GM18519 (cell line): ENCODE measurements around the gene RRP1.
"Not testable (repeated sequence)": the region's sequence is repeated elsewhere in the genome, so short reads cannot be mapped to it uniquely, and the experiment has no call there.

Source experiments
- ATAC-seq: cut with Tn5 transposase; IDR thresholded peaks from one replicate; pipeline ENCODE4 v1.9.1; 2021; ENCODE audit warnings: mild to moderate bottlenecking, moderate library complexity; ENCODE audit not compliant: unreplicated experiment, low FRiP score

RRP1 gene

DNA sequence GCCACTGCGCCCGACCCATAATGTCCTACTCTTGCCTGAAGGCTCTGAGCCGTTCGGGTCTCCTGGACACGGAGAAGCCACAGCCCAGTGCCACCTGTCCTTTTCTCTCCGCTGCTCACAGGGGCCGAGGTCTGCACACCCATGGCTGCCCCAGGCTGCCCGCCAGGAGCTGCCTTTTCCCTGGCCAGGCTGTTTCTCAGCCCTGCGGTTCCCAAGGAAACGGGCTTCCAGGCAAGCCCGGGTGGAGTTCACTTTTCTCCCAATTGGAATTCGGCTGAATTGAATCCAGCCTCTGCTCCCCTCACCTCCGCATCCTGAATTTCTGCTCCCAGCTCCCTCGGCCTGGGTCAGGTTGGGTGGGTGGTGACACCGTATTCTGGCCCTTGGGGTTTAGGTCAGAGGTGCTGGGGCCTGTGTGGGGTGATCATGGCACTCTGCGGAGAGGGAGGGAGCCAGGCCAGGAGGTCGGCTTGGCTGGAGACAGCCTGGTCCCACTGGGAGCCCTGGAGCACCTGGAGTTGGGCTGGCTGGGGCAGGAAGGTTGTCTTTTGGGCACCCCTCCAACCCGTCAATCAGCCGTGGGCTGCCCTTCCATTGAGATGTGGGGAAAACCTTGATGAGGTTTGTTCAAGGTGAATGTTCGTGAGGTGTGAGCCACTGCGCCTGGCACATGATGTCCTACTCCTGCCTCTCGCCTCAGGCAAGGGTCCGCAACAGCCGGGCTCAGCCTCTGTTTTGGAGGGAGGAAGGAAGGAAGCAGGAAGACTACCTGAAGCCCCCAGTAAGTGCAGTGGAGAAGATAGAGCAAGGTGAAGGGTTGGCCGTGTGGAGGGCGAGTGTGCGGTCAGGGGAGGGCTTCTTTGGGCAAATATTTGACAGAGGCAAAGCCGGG is 25.1 kb downstream of the RRP1 start:
- ATAC-seq, result no peak

DNA sequence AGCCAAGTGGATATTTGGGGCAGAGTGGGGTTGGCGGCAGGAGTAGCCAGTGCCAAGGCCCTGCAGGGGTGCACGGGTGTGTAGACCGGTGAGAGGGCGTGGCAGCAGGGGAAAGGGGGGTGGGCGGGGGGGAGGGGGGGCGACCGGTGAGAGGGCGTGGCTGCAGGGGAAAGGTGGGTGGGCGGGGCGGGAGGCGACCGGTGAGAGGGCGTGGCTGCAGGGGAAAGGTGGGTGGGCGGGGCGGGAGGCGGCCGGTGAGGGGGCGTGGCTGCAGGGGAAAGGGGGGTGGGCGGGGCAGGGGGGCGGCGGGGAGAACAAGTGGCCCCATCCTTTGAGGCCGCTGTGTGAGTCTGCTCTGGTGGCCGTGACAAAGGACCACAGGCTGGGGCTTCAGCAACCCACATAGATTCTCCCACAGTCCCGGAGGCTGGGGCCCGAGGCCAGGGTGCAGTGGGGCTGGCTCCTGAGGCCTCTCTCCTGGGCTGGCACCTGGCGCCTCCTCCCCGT is 25.8 kb downstream of the RRP1 start:
- no peak for ATAC-seq

DNA sequence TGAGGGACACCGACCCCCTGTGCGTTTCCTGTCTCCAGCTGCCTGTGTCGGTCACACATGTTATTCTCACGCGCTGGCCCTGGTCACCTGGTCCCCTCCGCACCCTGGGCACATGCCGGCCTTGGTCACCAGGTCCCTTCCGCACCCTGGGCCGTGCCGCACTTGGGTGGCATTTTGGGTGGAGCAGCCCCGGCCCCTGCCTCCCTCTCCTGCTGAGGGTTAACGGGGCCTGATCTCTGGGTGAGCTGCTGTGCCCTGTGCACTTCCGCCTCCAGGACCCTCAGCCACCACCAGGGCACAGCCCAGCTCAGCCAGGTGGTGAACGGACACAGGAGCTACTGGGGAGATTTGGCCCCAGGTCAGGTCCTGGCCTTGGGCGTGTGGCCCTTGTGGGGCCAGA is 26.6 kb downstream of the RRP1 start:
- no peak for ATAC-seq

DNA sequence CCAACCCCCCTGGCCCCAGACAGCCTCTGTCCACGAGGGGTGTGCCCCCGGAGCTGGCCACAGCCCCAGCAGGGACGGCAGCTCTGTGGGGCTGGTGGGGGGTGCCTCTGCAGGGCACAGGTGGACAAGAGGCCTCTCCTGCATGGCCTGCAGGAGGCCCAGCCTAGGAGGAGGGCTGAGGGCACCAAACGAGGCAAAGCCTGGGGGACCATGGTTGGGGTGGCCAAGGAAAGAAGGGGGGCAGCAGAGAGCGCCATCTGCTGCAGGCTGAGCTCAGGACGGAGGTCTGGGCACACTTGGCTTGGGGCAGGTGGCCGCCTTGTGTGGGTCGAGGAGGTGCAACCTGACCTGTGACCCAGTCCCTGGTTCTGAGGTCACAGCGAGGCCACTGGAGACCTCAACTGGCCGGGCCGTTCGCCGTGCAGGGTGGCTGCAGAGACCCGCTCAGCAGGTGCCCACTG is 27.3 kb downstream of the RRP1 start:
- no peak for ATAC-seq

DNA sequence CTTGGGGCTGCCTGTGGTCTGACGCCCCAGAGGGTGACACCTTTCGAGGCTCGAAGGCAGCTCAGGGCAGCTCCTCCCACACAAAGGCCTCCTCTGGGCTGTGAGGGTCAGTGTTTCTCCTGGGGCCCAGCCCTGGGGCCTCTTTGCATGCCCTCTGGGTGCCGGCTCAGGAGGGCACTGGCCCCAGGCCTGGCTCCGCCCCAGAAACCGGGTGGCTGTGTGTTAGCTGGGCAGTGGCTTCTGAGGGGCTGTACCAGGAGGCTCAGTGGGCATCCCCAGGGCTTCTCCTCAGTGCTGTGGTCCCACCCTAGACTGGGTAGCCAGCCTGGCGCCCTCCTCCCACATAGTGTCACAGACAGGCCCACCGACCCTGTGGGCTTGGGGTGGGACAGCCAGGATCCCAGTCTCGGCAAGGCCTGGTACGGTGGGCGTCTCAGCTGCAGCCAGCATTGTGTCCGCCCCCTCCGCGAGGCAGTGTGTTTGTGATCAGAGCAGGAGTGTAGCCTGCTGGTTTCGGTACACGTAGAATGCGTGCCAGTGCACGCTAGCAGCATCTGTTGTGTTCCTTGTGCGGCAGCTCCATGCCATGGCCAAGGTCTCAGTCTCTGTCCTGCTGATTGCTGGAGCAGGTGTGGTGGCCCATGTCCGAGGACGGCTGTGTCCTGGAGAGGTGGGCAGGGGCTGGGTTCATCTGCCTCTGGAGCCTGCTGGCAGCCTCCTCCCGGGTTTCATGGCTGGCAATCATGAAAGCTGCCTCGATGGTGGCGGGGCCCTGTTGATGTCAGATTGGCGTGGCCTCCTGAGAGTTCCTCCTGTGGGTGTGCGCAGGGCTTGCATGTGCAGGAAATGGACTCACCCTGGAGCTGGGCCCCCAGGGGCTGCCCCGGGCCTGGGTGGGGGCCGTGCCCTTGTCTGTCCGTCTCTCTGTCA is 28.0 kb downstream of the RRP1 start:
- ATAC-seq, result no peak

DNA sequence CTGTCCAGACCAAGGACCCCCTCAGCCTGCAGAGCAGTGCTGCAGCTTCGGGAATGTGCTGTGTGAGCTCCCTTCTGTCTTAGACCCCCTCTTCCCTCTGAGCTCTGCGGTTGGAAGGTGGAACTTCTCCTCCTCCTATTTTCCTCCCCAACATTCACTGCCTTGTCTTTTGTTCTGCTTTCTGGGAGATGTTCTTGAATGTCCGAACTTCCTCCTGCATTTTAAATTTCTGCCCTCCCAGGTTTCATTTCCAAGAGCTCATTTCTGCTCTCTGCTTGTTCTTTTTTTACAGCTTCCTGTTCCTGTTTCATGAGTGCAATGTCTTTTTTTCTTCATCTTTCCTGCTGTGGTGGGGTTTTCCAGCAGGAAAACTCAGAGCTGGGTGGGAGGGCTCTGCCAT is 29.3 kb downstream of the RRP1 start:
- no peak for ATAC-seq

DNA sequence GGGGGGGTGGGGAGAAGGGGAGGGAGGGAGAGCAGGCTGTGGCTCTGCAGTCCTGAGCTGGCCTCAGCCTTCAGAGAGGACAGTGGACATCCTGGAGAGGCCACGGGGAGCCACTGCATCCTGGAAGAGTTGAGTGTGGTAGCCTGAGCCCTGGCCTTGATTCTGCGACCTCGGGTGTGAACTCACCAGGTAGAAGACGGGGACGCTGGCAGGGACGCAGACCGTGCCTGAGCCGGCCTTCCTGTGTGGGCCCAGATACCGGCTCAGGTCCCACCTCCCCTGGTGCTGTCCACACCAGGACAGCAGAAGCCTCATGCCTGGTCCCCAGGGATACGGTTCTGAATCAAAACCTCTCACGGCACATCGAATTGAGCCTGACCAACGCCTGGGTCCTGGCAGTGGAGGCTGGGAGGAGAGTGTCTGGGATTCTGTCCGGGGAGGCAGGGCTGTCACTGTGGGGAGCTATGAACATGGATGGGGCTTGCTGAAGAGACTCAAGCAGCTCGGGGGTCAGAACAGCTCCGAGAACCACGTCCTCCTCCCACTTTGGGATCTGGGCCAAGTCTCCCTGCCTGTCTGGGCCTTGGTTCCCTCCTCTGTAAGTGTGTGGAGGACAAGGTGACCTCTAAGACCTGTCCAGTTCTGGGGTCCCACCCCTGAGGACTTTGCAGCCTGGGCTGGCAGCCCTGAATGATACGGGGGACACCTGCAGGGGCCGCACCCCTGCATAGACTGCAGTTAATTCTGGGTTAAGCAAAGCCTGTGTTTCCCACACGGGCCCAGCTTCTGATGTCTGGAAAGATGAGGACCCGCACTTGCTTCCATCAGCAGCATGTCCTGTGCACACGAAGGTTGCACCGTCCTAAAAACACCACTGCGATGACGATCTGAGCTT is 30.4 kb downstream of the RRP1 start:
- no peak for ATAC-seq

DNA sequence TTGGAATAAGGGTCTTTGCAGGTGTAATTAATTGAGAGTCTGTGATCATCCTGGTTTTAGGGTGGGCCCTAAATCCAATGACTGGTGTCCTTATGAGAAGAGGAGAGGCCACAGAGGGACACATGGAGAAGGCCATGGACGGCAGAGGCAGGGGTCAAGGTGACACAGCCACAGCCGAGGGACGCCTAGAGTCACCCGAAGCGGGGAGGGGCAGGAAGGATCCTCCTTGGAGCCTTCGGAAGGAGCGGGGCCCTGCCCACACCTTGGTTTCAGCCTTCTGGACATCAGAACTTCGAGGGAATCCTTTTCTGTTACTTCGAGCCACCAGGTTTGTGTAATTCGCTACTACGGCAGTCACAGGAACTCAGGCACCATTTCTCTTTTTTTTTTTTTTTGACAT is 31.1 kb downstream of the RRP1 start:
- no peak for ATAC-seq

DNA sequence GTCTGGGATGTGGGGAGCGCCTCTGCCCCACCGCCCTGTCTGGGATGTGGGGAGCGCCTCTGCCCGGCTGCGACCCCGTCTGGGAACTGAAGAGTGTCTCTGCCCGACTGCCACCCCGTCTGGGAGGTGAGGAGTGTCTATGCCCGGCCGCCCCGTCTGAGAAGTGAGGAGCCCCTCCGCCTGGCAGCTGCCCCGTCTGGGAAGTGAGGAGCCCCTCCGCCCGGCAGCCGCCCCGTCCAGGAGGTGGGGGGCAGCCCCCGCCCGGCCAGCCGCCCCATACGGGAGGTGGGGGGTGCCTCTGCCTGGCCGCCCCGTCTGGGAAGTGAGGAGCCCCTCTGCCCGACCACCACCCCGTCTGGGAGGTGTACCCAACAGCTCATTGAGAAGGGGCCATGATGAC is 32.8 kb downstream of the RRP1 start:
- not testable (repeated sequence) for ATAC-seq

DNA sequence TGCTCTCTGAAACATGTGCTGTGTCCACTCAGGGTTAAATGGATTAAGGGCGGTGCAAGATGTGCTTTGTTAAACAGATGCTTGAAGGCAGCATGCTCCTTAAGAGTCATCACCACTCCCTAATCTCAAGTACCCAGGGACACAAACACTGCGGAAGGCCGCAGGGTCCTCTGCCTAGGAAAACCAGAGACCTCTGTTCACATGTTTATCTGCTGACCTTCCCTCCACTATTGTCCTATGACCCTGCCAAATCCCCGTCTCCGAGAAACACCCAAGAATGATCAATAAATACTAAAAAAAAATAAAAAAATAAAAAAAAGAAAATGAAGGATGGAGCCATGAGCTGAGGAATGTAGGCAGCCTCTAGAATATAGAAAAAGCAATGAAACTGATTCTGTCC is 33.4 kb downstream of the RRP1 start:
- not testable (repeated sequence) for ATAC-seq

DNA sequence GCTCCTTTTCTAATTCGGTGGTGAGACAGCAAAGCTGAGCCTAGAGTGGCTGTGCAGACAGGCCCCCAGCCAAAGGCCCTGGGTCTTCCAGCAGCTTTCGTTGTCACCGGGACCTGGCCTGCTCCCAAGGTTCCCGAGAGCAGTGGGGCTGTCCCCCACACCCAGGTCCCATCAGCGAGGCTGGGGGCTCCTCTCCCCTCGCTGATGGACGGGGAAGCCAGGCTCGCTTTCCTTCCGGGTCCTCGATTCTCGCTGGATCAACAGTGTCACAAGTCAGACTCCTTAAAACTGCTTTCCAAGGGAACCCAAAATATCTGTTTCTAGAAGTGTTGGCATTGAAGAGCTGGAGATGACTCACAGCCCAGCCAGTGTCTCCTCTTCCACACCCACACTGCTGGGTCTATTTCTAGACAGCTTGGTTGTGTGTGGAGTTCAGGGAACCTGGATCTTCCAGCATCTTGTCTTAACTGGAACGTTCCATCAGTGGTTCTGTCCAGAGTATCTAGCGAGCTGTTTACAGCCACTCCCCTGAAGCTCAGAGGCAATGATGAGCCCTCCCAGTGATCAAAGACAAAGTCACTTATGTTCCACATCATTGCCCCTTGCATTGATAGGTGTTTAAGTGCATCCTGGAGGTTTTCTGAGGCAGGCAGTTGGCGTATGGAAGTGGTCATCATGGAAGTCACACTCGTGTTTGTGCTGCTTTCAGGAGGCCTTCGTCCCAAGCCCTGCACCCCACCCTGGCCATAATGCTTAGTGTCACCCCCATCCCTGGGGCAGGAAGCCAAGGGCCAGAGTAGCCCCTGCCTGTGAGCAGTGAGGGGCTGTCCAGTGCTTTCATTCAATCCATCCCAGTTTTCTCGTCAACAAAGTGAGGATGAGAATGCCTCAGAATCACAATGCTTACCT is 35.2 kb downstream of the RRP1 start:
- no peak for ATAC-seq

DNA sequence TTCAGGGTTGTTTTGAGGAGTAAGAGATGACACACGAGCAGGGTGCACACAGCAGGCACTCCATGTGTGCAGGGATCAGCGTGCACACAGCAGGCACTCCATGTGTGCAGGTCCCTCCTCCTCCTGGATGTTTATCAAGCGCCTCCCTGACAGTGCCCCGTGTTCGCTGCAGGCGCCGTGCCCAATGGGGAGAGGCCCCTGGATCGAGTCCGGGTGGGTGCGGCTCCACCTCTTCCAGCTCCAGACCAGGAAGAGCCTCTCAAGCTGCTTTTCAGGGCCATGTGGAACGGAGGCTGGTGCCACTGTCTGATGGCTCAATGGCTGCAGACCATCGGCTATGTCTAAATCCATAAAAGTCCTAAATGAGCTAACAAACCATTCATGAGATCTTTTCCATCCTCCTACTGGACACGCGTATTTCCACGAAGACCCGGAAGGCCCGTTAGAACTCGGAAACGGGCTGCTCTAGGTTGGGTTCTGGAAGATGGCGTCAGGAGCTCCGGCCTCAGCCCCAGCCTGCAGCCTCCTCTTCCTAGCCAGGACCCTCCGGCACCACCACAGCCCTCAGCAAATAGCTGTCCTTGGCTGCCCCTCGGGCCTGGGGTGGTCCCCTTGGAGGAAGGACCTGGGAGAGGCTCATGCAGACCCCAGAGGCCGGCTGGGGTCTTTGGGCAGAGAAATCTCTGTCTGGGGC is 36.0 kb downstream of the RRP1 start:
- no peak for ATAC-seq

DNA sequence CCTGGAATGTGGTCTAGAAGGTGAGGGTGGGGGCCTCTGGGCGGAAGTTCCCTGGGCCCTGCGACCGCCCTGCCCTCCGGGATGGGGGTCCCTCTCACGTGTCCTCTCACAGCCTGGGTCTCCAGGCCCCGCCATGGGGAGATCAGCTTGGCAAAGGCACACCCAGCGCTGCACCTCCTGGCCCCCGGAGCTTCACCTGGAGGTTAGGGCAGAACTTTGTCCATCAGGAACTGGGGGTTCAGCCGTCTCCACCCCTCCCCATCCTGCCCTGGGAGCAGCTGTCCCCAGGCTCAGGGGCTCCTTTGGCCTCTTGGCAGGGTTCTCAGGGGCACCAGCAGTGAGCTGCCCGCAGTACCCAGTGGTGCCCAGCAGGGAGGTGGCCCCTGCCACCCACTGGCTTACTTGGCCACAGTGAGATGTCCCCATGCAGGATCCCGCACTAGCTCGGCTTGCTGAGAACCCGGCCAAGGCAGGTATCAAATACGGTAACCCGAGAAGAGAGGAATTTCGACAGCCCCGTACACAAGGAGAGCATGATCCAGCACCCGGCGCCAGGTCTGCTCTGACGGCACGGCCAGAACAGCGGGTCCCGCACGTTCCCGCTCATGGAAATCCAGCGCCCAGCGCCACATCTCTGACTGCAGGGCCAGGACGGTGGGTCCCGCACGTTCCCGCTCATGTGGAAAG is 36.7 kb downstream of the RRP1 start:
- ATAC-seq, result no peak

DNA sequence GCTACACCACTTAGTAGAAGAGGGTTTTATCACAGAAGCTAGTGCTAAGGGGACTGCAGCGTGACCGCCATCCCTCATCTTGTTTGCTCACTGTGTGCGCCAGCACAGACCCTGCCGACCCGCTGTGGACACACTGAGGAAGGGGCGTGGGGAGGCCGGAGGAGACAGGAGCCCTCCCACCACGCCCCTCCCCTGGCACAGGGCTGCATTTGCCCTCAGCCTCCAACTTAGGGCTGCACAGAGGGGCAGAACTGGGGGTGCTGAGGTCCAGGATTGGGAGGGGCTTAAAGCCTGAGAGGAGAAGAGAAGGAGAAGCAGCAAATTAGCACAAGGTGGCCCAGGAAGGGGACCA is 37.2 kb downstream of the RRP1 start:
- no peak for ATAC-seq

DNA sequence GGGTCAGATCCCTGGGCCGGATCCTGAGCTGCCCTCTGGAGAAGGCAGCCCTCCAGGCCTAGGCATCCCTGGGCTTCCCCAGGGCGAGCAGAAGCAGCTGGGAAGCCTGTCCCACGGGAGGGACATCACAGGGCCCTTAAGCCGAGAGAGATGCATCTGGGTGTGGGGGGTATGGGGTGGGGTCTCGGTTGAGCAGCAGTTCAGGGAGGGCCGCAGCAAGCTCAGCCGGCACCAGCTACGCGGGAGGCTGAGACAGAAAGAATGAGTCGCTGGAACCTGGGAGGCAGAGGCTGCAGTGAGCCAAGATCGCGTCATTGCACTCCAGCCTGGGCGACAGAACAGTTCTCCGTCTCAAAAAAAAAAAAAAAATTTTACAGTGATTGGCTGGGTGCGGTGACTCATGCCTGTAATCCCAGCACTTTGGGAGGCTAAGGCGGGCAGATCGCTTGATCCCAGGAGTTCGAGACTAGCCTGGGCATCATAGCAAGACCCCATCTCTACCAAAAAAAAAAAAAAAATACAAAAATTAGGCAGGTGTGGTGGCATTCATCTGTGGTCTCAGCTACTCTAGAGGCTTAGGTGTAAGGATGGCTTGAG is 37.7 kb downstream of the RRP1 start:
- no peak for ATAC-seq

DNA sequence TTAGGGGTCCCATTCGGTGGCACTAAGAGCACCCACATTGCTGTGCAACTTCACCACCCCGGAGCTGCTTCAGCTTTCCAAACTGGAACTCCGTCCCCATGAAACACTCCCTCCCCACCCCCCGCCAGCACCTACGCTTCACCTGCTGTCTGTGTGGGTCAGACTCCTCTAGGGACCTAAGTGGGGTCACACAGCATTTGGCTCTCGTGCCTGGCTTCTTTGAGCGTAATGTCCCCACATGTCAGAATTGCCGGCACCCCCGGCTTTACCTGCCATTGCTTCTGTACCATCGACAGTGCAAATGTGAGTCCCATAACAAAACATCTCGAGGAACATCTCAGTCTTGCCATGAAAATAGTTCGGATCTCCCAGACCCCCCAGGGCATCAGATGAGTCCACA is 39.8 kb downstream of the RRP1 start:
- ATAC-seq, result no peak

DNA sequence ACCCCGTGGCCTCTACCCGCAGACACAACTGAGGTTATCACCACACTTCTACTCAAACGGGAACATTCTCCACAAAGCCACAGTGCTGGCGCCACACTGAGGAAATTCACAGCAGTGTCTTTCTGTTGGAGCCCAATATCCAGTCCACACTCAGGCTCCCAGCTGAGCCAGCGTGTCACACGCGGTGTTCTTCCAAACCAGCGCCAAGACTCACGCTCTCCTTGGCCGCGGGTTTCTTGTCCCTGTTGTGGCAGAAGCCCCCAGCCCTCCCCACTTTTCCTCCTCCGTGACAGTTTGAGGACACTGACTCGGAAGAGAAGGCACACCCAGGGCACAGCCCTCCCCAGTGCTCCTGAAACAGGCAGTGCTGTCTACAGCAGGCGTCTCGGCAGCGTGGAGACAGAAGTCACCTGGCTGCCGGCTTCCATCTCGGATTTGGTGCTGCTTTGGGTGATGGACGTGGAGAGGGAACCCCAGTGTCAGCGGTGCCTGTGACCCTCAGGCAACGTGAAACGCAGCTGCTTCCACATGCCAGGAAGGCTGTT is 40.3 kb downstream of the RRP1 start:
- ATAC-seq, result no peak
